NOMO-1 treated with DMSO at 0.1 percent for 48 hours (cell line): ENCODE data around the gene KRTAP2-2.

ENCODE experiments used
- DNase-seq: peaks from one replicate; lab custom pipeline; 2025; ENCODE audit not compliant: unreplicated experiment; lab: John Stamatoyannopoulos, UW

Gene KRTAP2-2

GRCh38 chr17:41026715-41027471, 28.1 kb downstream of the KRTAP2-2 start, which contains the start of gene KRTAP1-5:
Gene KRTAP1-5, minus strand, starts transcription at chr17:41027208. Its CDS starts 53 bp downstream, at chr17:41027155.
- no peak for DNase-seq

- no peak for DNase-seq
Measured at GRCh38 chr17:41024697-41025096, 30.3 kb downstream of the KRTAP2-2 start.

- no peak for DNase-seq
Measured at GRCh38 chr17:41020336-41020735, 34.7 kb downstream of the KRTAP2-2 start.

- DNase-seq: no peak
Measured at GRCh38 chr17:41019415-41019814, 35.6 kb downstream of the KRTAP2-2 start.

GRCh38 chr17:41018541-41018940, 36.5 kb downstream of the KRTAP2-2 start:
- DNase-seq: no peak

GRCh38 chr17:41016578-41017215, 38.3 kb downstream of the KRTAP2-2 start:
- DNase-seq: no peak

GRCh38 chr17:41015454-41015853, 39.6 kb downstream of the KRTAP2-2 start:
- DNase-seq: no peak

- DNase-seq: no peak
Measured at GRCh38 chr17:41013606-41014005, 41.4 kb downstream of the KRTAP2-2 start.

- DNase-seq: no peak
Measured at GRCh38 chr17:41013181-41013580, 41.8 kb downstream of the KRTAP2-2 start.

- no peak for DNase-seq
Measured at GRCh38 chr17:41012326-41013120, 42.5 kb downstream of the KRTAP2-2 start.

- no peak for DNase-seq
Measured at GRCh38 chr17:41010441-41010840, 44.6 kb downstream of the KRTAP2-2 start.

- no peak for DNase-seq
Measured at GRCh38 chr17:41009936-41010335, 45.1 kb downstream of the KRTAP2-2 start.

GRCh38 chr17:41009301-41009760, 45.7 kb downstream of the KRTAP2-2 start:
- DNase-seq: no peak

- DNase-seq: no peak
Measured at GRCh38 chr17:41008811-41009210, 46.2 kb downstream of the KRTAP2-2 start, which contains the start of gene KRTAP3-1. Gene KRTAP3-1, minus strand, starts transcription at chr17:41009128. Its CDS starts 54 bp downstream, at chr17:41009074.
